H7 (cell line): ENCODE measurements around the gene CST3. TPM values are rescaled to one million over a fixed set of nuclear protein-coding genes. Genes with fewer than 3 reads are reported as not detected.
A peak's percentile ranks its signal among the peaks of the same experiment; 100 is the strongest.
"Not testable (repeated sequence)": the region's sequence is repeated elsewhere in the genome, so short reads cannot be mapped to it uniquely, and the experiment has no call there.

Experiments used
- DNase-seq: peaks from one replicate; pipeline ENCODE4 v3.0.0; 2012
- H3K27me3 ChIP-seq: 2 replicates; pipeline ENCODE4 v1.6.0; 2011; ENCODE audit warnings: mild to moderate bottlenecking, low read length; ENCODE audit not compliant: control insufficient read depth, insufficient read depth
- H3K36me3 ChIP-seq: replicated peaks from 2 replicates; pipeline ENCODE4 v1.5.1; 2011; ENCODE audit warnings: low read length; ENCODE audit not compliant: control insufficient read depth, insufficient read depth
- H3K4me3 ChIP-seq: 2 replicates; pipeline ENCODE4 v1.5.1; 2011; ENCODE audit warnings: low read depth, mild to moderate bottlenecking, control low read depth, low read length, moderate library complexity; ENCODE audit not compliant: insufficient read depth
- total RNA-seq: library from RNA; depleted of rRNA; stranded (reverse); fragments of >200 nt; shearing (Covaris generic); gene quantifications from 2 replicates; pipeline ENCODE4 v1.2.3, GENCODE V29; 2014

Gene CST3
- total RNA-seq, 1 experiment from 2014 or later = 104 TPM

- not testable (repeated sequence) for H3K27me3 ChIP-seq, DNase-seq
These were observed 16.9 kb downstream of the CST3 start for GRCh38 chr20:23620670-23621386.

GRCh38 chr20:23614163-23614562 lies 23.6 kb downstream of the CST3 start:
- no peak for DNase-seq
- no peak overlapping the region for H3K4me3 ChIP-seq
- H3K36me3 ChIP-seq = no peaks in the 10 kb centered on the region

More at GRCh38 chr20:23620670-23621386, 16.9 kb downstream of the CST3 start:
- not testable (repeated sequence) for H3K4me3 ChIP-seq, H3K36me3 ChIP-seq

GRCh38 chr20:23613676-23614075 lies 24.1 kb downstream of the CST3 start:
- no peaks in the 10 kb centered on the region for H3K36me3 ChIP-seq
- DNase-seq = no peak
- H3K4me3 ChIP-seq = no peak overlapping the region

More at GRCh38 chr20:23614163-23614562, 23.6 kb downstream of the CST3 start:
- no peaks in the 10 kb centered on the region for H3K27me3 ChIP-seq

GRCh38 chr20:23612396-23612795 lies 25.4 kb downstream of the CST3 start:
- Histone ChIP-seq H3K27me3 (no peaks in the 10 kb centered on the region; the same call in 1 of the 2 replicates), H3K36me3 (no peaks in the 10 kb centered on the region), H3K4me3 (no peak overlapping the region)
- DNase-seq = no peak

More at GRCh38 chr20:23613676-23614075, 24.1 kb downstream of the CST3 start:
- H3K27me3 ChIP-seq = no peaks in the 10 kb centered on the region

- Histone ChIP-seq H3K4me3 (no peak overlapping the region), H3K27me3 (no peaks in the 10 kb centered on the region; the same call in 1 of the 2 replicates), H3K36me3 (no peaks in the 10 kb centered on the region)
- DNase-seq = no peak
These were observed 28.2 kb downstream of the CST3 start for GRCh38 chr20:23609486-23610109.

GRCh38 chr20:23608251-23608846 lies 29.4 kb downstream of the CST3 start:
- no peak for DNase-seq
- no peaks in the 10 kb centered on the region; the same call in 1 of the 2 replicates for H3K27me3 ChIP-seq
- no peak overlapping the region for H3K4me3 ChIP-seq
- H3K36me3 ChIP-seq = no peaks in the 10 kb centered on the region

GRCh38 chr20:23607497-23608245 lies 30.1 kb downstream of the CST3 start:
- no peaks in the 10 kb centered on the region; the same call in 1 of the 2 replicates for H3K27me3 ChIP-seq
- no peaks in the 10 kb centered on the region for H3K36me3 ChIP-seq
- no peak overlapping the region for H3K4me3 ChIP-seq
- DNase-seq = no peak

- Histone ChIP-seq H3K4me3 (no peak overlapping the region), H3K36me3 (no peaks in the 10 kb centered on the region), H3K27me3 (no peaks in the 10 kb centered on the region; the same call in 1 of the 2 replicates)
- peak; percentile 90 for DNase-seq
These were observed 31.1 kb downstream of the CST3 start for GRCh38 chr20:23606652-23607049.

GRCh38 chr20:23605867-23606651 lies 31.7 kb downstream of the CST3 start, which contains the start of gene CST9:
CST9 (minus strand) TSS chr20:23605917; CDS start chr20:23605864, 53 bp downstream.
- no peak within 1 kb of the TSS for H3K4me3 ChIP-seq
- no peak for DNase-seq
- H3K27me3 ChIP-seq = no peaks in the 10 kb centered on the region; the same call in 1 of the 2 replicates
- no peaks in the 10 kb centered on the region for H3K36me3 ChIP-seq

GRCh38 chr20:23604306-23604705 lies 33.4 kb downstream of the CST3 start:
- no peaks in the 10 kb centered on the region for H3K36me3 ChIP-seq
- H3K27me3 ChIP-seq = no peaks in the 10 kb centered on the region; the same call in 1 of the 2 replicates
- no peak for DNase-seq

GRCh38 chr20:23603321-23603720 lies 34.4 kb downstream of the CST3 start:
- DNase-seq = no peak
- Histone ChIP-seq H3K27me3 (no peaks in the 10 kb centered on the region; the same call in 1 of the 2 replicates), H3K4me3 (no peak overlapping the region), H3K36me3 (no peaks in the 10 kb centered on the region)

More at GRCh38 chr20:23604306-23604705, 33.4 kb downstream of the CST3 start:
- H3K4me3 ChIP-seq = no peak overlapping the region

- Histone ChIP-seq H3K36me3 (no peaks in the 10 kb centered on the region), H3K27me3 (no peaks in the 10 kb centered on the region; the same call in 1 of the 2 replicates), H3K4me3 (no peak overlapping the region)
- DNase-seq = no peak
These were observed 35.1 kb downstream of the CST3 start for GRCh38 chr20:23602699-23603098.

- no peaks in the 10 kb centered on the region for H3K36me3 ChIP-seq
- H3K4me3 ChIP-seq = no peak overlapping the region
- H3K27me3 ChIP-seq = no peaks in the 10 kb centered on the region; the same call in 1 of the 2 replicates
- DNase-seq = no peak
These were observed 35.5 kb downstream of the CST3 start for GRCh38 chr20:23602241-23602640.
